ENCODE data around the gene SMC1B. TPM values are rescaled to one million over a fixed set of nuclear protein-coding genes. Genes with fewer than 3 reads are reported as not detected.

Gene SMC1B
- total RNA-seq, 1 experiment from 2014 or later: 0.10 TPM

- in situ Hi-C loops (cut with HindIII; ENCODE audit: low pct_unique_long_range_greater_than_20kb, low sequenced_read_pairs) (no loop called here), intact Hi-C loops (cut with micrococcal nuclease; ENCODE audit: unreplicated experiment) (no loop called here)
- no TSS peak for BruUV-seq (replicated peaks)
- ChIA-PET CTCF (no interaction called here), POLR2A (no interaction called here)
- H3K36me3 ChIP-seq (ENCODE audit: control insufficient read depth, insufficient read depth, low read length): no peaks in the 10 kb centered on the region
- no peak overlapping the region for H3K27ac ChIP-seq (ENCODE audit: low read length)
- DNase-seq (ENCODE audit: low read depth, low spot score) (no peak), ATAC-seq (no peak)
- no peak overlapping the region for H3K4me3 ChIP-seq (ENCODE audit: low read depth in 2 of 2, low read length in 2 of 2)
- no peaks in the 10 kb centered on the region for H3K4me1 ChIP-seq (ENCODE audit: control insufficient read depth, insufficient read depth, low read length)
- H3K27me3 ChIP-seq (ENCODE audit: control insufficient read depth, insufficient read depth, low read length): no peaks in the 10 kb centered on the region
- no peaks in the 10 kb centered on the region for H3K9me3 ChIP-seq (ENCODE audit: control insufficient read depth, insufficient read depth, low read depth, low read length)
- TF ChIP-seq REST (IDR thresholded peaks at IDR 0.05; ENCODE audit: insufficient read depth in 1 of 2, low read depth in 2 of 2, low read length in 1 of 2): no peak
- no peak for TF ChIP-seq POLR2AphosphoS5 (IDR thresholded peaks at IDR 0.05; ENCODE audit: low read depth, low read length)
- TF ChIP-seq, protein P1, sequence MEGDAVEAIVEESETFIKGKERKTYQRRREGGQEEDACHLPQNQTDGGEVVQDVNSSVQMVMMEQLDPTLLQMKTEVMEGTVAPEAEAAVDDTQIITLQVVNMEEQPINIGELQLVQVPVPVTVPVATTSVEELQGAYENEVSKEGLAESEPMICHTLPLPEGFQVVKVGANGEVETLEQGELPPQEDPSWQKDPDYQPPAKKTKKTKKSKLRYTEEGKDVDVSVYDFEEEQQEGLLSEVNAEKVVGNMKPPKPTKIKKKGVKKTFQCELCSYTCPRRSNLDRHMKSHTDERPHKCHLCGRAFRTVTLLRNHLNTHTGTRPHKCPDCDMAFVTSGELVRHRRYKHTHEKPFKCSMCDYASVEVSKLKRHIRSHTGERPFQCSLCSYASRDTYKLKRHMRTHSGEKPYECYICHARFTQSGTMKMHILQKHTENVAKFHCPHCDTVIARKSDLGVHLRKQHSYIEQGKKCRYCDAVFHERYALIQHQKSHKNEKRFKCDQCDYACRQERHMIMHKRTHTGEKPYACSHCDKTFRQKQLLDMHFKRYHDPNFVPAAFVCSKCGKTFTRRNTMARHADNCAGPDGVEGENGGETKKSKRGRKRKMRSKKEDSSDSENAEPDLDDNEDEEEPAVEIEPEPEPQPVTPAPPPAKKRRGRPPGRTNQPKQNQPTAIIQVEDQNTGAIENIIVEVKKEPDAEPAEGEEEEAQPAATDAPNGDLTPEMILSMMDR (IDR thresholded peaks at IDR 0.05): no peak
- no peak for TF ChIP-seq SIN3A (IDR thresholded peaks at IDR 0.05; ENCODE audit: borderline replicate concordance, insufficient read depth, low read depth, low read length)
- no peak for TF ChIP-seq TCF7L2 (IDR thresholded peaks at IDR 0.05; ENCODE audit: low read depth, low read length)
Measured at GRCh38 chr22:45421349-45422055, 8.1 kb upstream of the SMC1B start.

DNA sequence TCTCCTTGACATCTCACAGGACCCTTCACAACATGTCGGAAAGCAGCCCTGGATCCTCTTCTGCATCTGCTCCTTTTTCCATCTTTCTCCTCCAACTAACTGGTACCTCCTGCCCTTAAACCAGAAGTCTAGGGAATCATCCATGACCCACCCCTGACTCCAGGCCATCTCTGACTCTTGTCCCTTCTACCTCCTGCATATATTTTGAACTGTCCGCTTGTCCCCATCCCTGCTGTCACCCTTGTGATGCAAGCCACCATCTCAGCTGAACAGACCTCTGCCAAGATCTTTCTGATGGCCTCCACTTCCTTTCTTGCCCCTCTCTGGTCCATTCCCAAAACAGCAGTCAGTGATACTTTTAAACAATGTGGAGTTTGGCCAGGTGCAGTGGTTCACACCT is 7.1 kb upstream of the SMC1B start:
- ChIA-PET CTCF (no interaction called here), POLR2A (no interaction called here)
- Histone ChIP-seq H3K36me3 (ENCODE audit: control insufficient read depth, insufficient read depth, low read length) (no peaks in the 10 kb centered on the region), H3K4me1 (ENCODE audit: control insufficient read depth, insufficient read depth, low read length) (no peaks in the 10 kb centered on the region), H3K4me3 (ENCODE audit: low read depth in 2 of 2, low read length in 2 of 2) (no peak overlapping the region), H3K27me3 (ENCODE audit: control insufficient read depth, insufficient read depth, low read length) (no peaks in the 10 kb centered on the region), H3K9me3 (ENCODE audit: control insufficient read depth, insufficient read depth, low read depth, low read length) (no peaks in the 10 kb centered on the region), H3K27ac (ENCODE audit: low read length) (no peak overlapping the region)
- TF ChIP-seq POLR2AphosphoS5 (IDR thresholded peaks at IDR 0.05; ENCODE audit: low read depth, low read length) (no peak), REST (IDR thresholded peaks at IDR 0.05; ENCODE audit: insufficient read depth in 1 of 2, low read depth in 2 of 2, low read length in 1 of 2) (no peak), SIN3A (IDR thresholded peaks at IDR 0.05; ENCODE audit: borderline replicate concordance, insufficient read depth, low read depth, low read length) (no peak), TCF7L2 (IDR thresholded peaks at IDR 0.05; ENCODE audit: low read depth, low read length) (no peak)
- TF ChIP-seq, protein P1 (IDR thresholded peaks at IDR 0.05): no peak
- DNase-seq (ENCODE audit: low read depth, low spot score) (no peak), ATAC-seq (no peak)
- intact Hi-C loops (cut with micrococcal nuclease; ENCODE audit: unreplicated experiment): no loop called here
- no TSS peak for BruUV-seq (replicated peaks)
- in situ Hi-C loops (cut with HindIII; ENCODE audit: low pct_unique_long_range_greater_than_20kb, low sequenced_read_pairs): no loop called here
